ENCODE results near the gene S100A9. TPM values are rescaled to one million over a fixed set of nuclear protein-coding genes. Genes with fewer than 3 reads are reported as not detected.

Gene S100A9
- total RNA-seq, 1 experiment from 2014 or later: 559 TPM

DNA sequence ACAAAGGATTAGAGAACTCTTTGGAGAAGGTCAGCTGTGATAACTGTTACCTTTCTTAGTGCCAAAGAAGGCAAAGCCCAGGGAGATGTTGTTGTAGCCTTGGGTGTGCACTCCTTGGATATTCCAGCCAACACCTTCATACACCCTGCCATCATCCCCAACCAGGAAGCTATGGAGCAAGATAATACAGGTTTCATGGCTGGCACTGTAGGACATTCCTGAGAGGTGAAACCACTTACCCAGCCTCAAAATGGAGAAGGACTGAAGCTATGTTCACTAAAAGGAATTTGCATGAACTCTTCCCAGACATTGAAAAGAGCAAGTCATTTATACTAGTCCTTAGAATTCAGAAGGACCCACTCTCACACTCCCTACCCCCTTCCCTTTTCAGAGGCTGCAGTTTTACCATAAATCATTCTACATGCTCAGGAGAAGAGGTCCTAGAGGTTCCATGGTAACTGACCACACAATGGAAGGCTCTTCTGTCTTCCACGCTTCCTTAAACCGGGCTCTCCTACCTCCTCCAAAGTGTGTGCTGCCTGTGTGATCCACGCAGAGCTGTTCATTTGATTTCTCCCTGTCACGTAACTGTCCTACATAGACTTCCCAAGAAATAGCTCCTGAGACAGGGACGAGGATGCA, 14.5 kb upstream of the S100A9 start:
- ChIA-PET POLR2A (ENCODE audit: unreplicated experiment) (no interaction called here), CTCF (interaction anchor here (0.7 kb wide), 1 partner anchor 1191 kb away, joined by 4 read pairs; no protein-coding TSS in a partner anchor)
- H3K9ac ChIP-seq (ENCODE audit: low read length): no peak overlapping the region
- ATAC-seq (no peak), DNase-seq (no peak)
- no peaks in the 10 kb centered on the region for H3K9me3 ChIP-seq (ENCODE audit: low read length)
- BruUV-seq (replicated peaks): no TSS peak
- no peaks in the 10 kb centered on the region for H3K36me3 ChIP-seq (ENCODE audit: low read depth, low read length)
- no peak overlapping the region for H3K4me2 ChIP-seq (ENCODE audit: low read length)
- TF ChIP-seq EZH2phosphoT487 (IDR thresholded peaks at IDR 0.05; ENCODE audit: borderline replicate concordance, low read length): no peak
- no peak for TF ChIP-seq EZH2 (IDR thresholded peaks at IDR 0.05; ENCODE audit: low read length, unreplicated experiment)
- TF ChIP-seq CTCF (conservative IDR thresholded peaks at IDR 0.05; ENCODE audit: low read depth, low read length): no peak
- H3K79me2 ChIP-seq (ENCODE audit: low read length): no peaks in the 10 kb centered on the region
- H4K20me1 ChIP-seq (ENCODE audit: low read length): no peaks in the 10 kb centered on the region
- peaks cover 97% of the 10 kb centered on the region for H3K27me3 ChIP-seq (ENCODE audit: low read length)
- no peak overlapping the region for H2AFZ ChIP-seq (ENCODE audit: low read length)
- no peak overlapping the region for H3K4me3 ChIP-seq (ENCODE audit: low read length)
- no peaks in the 10 kb centered on the region for H3K9me2 ChIP-seq (replicated peaks; ENCODE audit: low read length)
- no peaks in the 10 kb centered on the region for H3K4me1 ChIP-seq (ENCODE audit: insufficient read depth, low read length)
- no peaks in the 10 kb centered on the region for H3F3A ChIP-seq (ENCODE audit: low read length, unreplicated experiment)
- H3K27ac ChIP-seq (ENCODE audit: low read length): no peak overlapping the region
- intact Hi-C loops (cut with micrococcal nuclease): no loop called here

DNA sequence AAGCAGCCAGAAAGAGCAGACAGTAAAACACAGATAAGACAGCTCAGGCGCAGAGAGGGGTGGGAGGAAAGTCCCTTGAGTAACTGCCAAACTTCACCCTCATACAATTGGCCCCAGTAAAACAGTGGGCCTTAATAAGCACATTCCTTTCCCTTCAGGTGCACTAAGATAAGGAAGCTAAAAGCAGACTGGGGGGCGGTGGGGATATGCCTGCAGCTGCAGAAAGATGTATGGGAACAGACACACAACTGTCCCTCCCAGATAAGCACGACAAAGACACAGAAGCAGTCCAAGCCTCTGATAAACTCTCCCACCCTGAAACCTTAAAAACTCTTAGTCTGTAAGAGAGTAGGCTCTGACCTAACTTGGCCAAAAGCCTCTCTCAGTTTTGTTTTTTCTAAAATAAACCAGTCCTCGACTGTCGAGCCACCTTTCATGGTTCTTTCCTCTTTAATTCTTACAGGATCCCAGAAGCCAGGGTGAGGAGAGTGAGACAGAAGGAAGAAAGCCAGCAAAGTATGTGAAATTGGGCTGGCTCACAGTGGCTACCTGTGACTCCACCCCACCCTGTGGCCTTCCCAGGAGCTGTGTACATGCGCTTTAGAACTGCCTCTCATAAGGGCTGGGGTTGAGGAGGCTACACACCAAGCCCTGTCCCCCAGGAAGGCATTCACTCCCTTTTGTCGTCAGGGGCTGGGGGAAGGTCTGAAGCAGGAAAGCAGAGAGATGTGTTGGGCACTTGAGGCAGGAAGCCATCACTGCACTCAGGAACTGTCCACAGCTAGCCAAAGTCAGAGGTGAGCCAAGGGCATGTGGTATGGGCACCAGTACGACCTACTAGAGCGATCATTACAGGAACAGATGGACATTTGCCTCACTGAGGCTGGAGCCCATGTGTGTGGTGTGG, 13.6 kb upstream of the S100A9 start:
- H3K4me3 ChIP-seq (ENCODE audit: low read length): no peak overlapping the region
- H3K4me2 ChIP-seq (ENCODE audit: low read length): no peak overlapping the region
- CTCF ChIA-PET: no interaction called here
- DNase-seq: no peak
- H3K27ac ChIP-seq (ENCODE audit: low read length): no peak overlapping the region
- TF ChIP-seq CTCF (conservative IDR thresholded peaks at IDR 0.05; ENCODE audit: low read depth, low read length): no peak
- no peak for TF ChIP-seq EZH2phosphoT487 (IDR thresholded peaks at IDR 0.05; ENCODE audit: borderline replicate concordance, low read length)
- TF ChIP-seq EZH2 (IDR thresholded peaks at IDR 0.05; ENCODE audit: low read length, unreplicated experiment): no peak
- peaks cover 97% of the 10 kb centered on the region for H3K27me3 ChIP-seq (ENCODE audit: low read length)
- H4K20me1 ChIP-seq (ENCODE audit: low read length): no peaks in the 10 kb centered on the region
- no TSS peak for BruUV-seq (replicated peaks)
- H3K79me2 ChIP-seq (ENCODE audit: low read length): no peaks in the 10 kb centered on the region
- intact Hi-C loops (cut with micrococcal nuclease): no loop called here
- H3K36me3 ChIP-seq (ENCODE audit: low read depth, low read length): no peaks in the 10 kb centered on the region
- no peaks in the 10 kb centered on the region for H3K9me3 ChIP-seq (ENCODE audit: low read length)
- no peak; the same call in 1 of the 2 replicates for ATAC-seq
- no peak overlapping the region for H2AFZ ChIP-seq (ENCODE audit: low read length)
- no peak overlapping the region for H3K9ac ChIP-seq (ENCODE audit: low read length)
- H3K4me1 ChIP-seq (ENCODE audit: insufficient read depth, low read length): no peaks in the 10 kb centered on the region
- H3F3A ChIP-seq (ENCODE audit: low read length, unreplicated experiment): no peaks in the 10 kb centered on the region
- POLR2A ChIA-PET (ENCODE audit: unreplicated experiment): no interaction called here
- no peaks in the 10 kb centered on the region for H3K9me2 ChIP-seq (replicated peaks; ENCODE audit: low read length)

DNA sequence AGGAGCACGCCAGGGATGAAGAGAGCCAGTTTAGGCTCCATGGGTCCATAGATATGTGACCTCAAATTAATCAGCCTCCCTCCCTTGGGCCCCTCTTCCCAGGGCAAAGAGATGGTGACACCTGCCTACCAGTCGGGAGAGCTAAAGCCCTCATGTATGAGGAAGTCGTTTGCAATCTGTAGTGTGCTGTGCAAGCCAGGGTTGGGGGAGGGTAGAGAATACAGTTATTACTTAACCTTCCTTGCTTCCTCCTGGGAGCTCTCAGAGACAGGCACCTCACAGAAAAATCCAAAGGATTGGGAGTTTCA, 13.0 kb upstream of the S100A9 start:
- no peak for TF ChIP-seq EZH2 (IDR thresholded peaks at IDR 0.05; ENCODE audit: low read length, unreplicated experiment)
- Histone ChIP-seq H4K20me1 (ENCODE audit: low read length) (no peaks in the 10 kb centered on the region), H3K36me3 (ENCODE audit: low read depth, low read length) (no peaks in the 10 kb centered on the region), H3K9ac (ENCODE audit: low read length) (no peak overlapping the region), H3F3A (ENCODE audit: low read length, unreplicated experiment) (no peaks in the 10 kb centered on the region), H3K9me2 (replicated peaks; ENCODE audit: low read length) (no peaks in the 10 kb centered on the region), H3K4me1 (ENCODE audit: insufficient read depth, low read length) (no peaks in the 10 kb centered on the region), H3K9me3 (ENCODE audit: low read length) (no peaks in the 10 kb centered on the region), H3K4me3 (ENCODE audit: low read length) (no peak overlapping the region), H3K4me2 (ENCODE audit: low read length) (no peak overlapping the region), H3K27ac (ENCODE audit: low read length) (no peak overlapping the region), H2AFZ (ENCODE audit: low read length) (no peak overlapping the region), H3K79me2 (ENCODE audit: low read length) (no peaks in the 10 kb centered on the region), H3K27me3 (ENCODE audit: low read length) (peaks cover 97% of the 10 kb centered on the region)
- POLR2A ChIA-PET (ENCODE audit: unreplicated experiment): no interaction called here
- DNase-seq (no peak), ATAC-seq (no peak)
- intact Hi-C loops (cut with micrococcal nuclease): no loop called here
- CTCF ChIA-PET: no interaction called here
- no TSS peak for BruUV-seq (replicated peaks)
